GM12891 (cell line): ENCODE measurements around the gene B3GALT5.

Experiments used
- DNase-seq: peaks from one replicate; pipeline ENCODE4 v3.0.0; 2011; ENCODE audit warnings: low spot score; ENCODE audit not compliant: insufficient read length
- FAIRE-seq: peaks from 2 replicates; lab custom pipeline; 2011; peaks lifted over from hg19 to GRCh38; lab: Jason Lieb, UNC
- PAX5 ChIP-seq: IDR thresholded peaks from 2 replicates; pipeline ENCODE4 v1.6.1; 2011; ENCODE audit warnings: low read length, moderate library complexity, mild to moderate bottlenecking; ENCODE audit not compliant: insufficient read depth, severe bottlenecking
- POLR2A ChIP-seq: IDR thresholded peaks from 2 replicates; pipeline ENCODE4 v1.6.1; 2011; ENCODE audit warnings: low read depth, low read length, control low read depth
- POLR2AphosphoS5 ChIP-seq: IDR thresholded peaks from 2 replicates; pipeline ENCODE4 v1.6.1; 2011; ENCODE audit warnings: low read depth, low read length, control low read depth
- POU2F2 ChIP-seq: IDR thresholded peaks from 2 replicates; pipeline ENCODE4 v1.6.1; 2011; ENCODE audit warnings: low read depth, mild to moderate bottlenecking, control low read depth, low read length, moderate library complexity
- SPI1 ChIP-seq: IDR thresholded peaks from 2 replicates; pipeline ENCODE4 v1.6.1; 2011; ENCODE audit warnings: low read depth, low read length, control low read depth
- TAF1 ChIP-seq: IDR thresholded peaks from 2 replicates; pipeline ENCODE4 v1.6.1; 2011; ENCODE audit warnings: low read depth, low read length, control low read depth

B3GALT5 gene

GRCh38 chr21:39710866-39711265, 98.1 kb downstream of the B3GALT5 start:
- DNase-seq, result no peak
- FAIRE-seq, result no peak
- TF ChIP-seq POLR2AphosphoS5 (no peak), POLR2A (no peak), SPI1 (no peak), PAX5 (no peak), TAF1 (no peak), POU2F2 (no peak)

DNA sequence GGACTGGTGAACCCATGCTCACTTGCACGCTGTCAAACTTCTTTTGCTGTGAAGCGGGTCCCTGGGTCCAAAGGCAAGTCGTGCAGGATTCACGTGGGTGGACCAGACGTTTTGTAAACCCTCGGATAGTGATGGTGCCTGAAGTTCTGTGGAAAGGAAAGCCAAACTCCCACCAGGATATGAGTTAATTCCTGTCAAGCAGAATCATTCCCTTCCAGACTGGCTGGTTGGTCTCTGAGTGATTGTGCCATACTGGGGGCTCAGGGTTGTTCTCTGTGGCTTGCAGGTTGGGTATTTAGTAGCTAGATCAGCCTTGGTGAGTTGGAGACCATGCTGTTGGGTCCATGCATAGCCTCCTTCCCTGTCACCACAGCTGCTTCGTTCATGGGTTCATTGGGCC, 99.5 kb downstream of the B3GALT5 start:
- no peak for DNase-seq
- FAIRE-seq, result no peak
- TF ChIP-seq POU2F2 (no peak), PAX5 (no peak), TAF1 (no peak), POLR2AphosphoS5 (no peak), SPI1 (no peak)

DNA sequence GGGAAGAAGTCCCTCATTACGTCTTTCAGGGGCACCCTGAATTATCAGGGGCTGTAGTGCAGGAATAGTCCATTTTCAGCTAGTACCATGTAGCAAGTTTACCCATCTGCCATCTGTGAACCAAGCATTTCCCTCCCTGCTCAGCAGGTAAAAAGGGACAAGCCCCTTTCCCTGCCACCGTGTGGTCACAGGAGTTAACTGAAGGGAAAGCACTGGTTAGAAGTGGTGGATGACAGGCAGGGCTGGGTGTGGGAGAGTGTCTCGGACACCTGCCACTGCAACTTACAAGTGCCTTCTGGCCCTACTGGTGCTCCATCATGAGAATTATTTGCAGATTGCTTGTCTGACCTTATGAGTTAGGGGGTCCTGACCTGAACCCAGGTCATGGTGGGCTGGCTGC, 100.2 kb downstream of the B3GALT5 start:
- no peak for DNase-seq
- FAIRE-seq, result no peak
- no peak for TF ChIP-seq SPI1
- TF ChIP-seq PAX5, result no peak
- TF ChIP-seq POU2F2, result no peak
- TF ChIP-seq TAF1, result no peak
- TF ChIP-seq POLR2A, result no peak
- TF ChIP-seq POLR2AphosphoS5, result no peak

GRCh38 chr21:39713905-39714304, 101.2 kb downstream of the B3GALT5 start:
- FAIRE-seq (no peak), DNase-seq (no peak)
- TF ChIP-seq SPI1, result no peak
- no peak for TF ChIP-seq POU2F2
- no peak for TF ChIP-seq PAX5
- no peak for TF ChIP-seq POLR2A
- TF ChIP-seq TAF1, result no peak
- TF ChIP-seq POLR2AphosphoS5, result no peak

- TF ChIP-seq POLR2AphosphoS5 (no peak), POU2F2 (no peak), TAF1 (no peak), POLR2A (no peak), SPI1 (no peak), PAX5 (no peak)
- no peak for FAIRE-seq
- DNase-seq, result no peak
These were observed 101.6 kb downstream of the B3GALT5 start for GRCh38 chr21:39714331-39714730.

GRCh38 chr21:39715804-39716397, 103.2 kb downstream of the B3GALT5 start:
- DNase-seq (no peak), FAIRE-seq (no peak)
- no peak for TF ChIP-seq POLR2AphosphoS5
- TF ChIP-seq POU2F2, result no peak
- no peak for TF ChIP-seq SPI1
- no peak for TF ChIP-seq TAF1
- TF ChIP-seq PAX5, result no peak

DNA sequence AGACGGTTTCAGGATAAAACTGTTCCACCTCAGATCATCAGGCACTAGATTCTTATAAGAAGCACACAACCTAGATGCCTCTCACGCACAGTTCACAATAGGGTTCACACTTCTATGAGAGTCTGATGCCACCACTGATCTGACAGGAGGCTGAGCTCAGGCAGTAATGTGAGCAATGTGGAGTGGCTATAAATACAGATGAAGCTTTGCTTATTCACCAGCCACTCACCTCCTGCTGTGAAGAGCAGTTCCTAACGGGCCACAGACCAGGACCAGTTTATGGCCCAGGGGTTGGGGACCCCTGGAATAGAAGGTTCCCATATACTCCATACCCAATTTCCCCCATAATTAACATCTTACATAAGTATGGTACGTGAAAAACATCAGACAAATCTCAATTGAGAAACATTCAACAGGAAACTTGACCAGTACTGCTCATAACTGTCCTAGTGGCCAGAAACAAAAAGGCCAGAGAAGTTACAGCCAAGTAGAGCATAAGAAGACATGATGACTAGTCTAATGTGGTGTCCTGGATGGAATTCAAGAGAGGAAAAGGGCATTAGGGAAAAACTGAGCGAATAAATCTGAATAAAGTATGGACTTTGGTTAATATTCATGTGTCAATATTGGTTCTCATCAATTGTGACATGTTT, 107.5 kb downstream of the B3GALT5 start:
- TF ChIP-seq POU2F2, result no peak
- no peak for TF ChIP-seq POLR2A
- no peak for TF ChIP-seq PAX5
- no peak for TF ChIP-seq TAF1
- TF ChIP-seq POLR2AphosphoS5, result no peak
- TF ChIP-seq SPI1, result no peak

GRCh38 chr21:39721885-39722284, 109.1 kb downstream of the B3GALT5 start:
- TF ChIP-seq POLR2A (no peak), POLR2AphosphoS5 (no peak), PAX5 (no peak), SPI1 (no peak), TAF1 (no peak), POU2F2 (no peak)
- FAIRE-seq (no peak), DNase-seq (no peak)

More for the DNA sequence above, 107.5 kb downstream of the B3GALT5 start:
- no peak for DNase-seq
- FAIRE-seq, result no peak
